Prostate gland (tissue), 2 donors: Measurements from ENCODE around the gene ANXA4.
A peak's percentile ranks its signal among the peaks of the same experiment; 100 is the strongest.

Experiments
- POLR2A ChIP-seq: fragments of 450-650 bp; IDR thresholded peaks from one replicate; pipeline ENCODE4 v1.6.1; 2016; ENCODE audit warnings: antibody characterized with exemption, mild to moderate bottlenecking
- POLR2AphosphoS5 ChIP-seq: sonication (generic); formaldehyde crosslinking; IDR thresholded peaks from one replicate; pipeline ENCODE4 v1.6.1; 2017; ENCODE audit warnings: antibody characterized with exemption
- TF ChIP-seq, protein P1 (sequence below), 4 experiments: fragments of 200-600 bp in 2 of 4; fragments of 450-650 bp in 2 of 4; sonication (generic) in 2 of 4; IDR thresholded peaks; 1 replicate in 3 of 4; 2 replicates in 1 of 4; pipeline ENCODE4 v1.5.1; 2016 to 2019; ENCODE audit warnings: antibody characterized with exemption in 4 of 4, mild to moderate bottlenecking in 2 of 4, moderate library complexity in 2 of 4

DNA sequence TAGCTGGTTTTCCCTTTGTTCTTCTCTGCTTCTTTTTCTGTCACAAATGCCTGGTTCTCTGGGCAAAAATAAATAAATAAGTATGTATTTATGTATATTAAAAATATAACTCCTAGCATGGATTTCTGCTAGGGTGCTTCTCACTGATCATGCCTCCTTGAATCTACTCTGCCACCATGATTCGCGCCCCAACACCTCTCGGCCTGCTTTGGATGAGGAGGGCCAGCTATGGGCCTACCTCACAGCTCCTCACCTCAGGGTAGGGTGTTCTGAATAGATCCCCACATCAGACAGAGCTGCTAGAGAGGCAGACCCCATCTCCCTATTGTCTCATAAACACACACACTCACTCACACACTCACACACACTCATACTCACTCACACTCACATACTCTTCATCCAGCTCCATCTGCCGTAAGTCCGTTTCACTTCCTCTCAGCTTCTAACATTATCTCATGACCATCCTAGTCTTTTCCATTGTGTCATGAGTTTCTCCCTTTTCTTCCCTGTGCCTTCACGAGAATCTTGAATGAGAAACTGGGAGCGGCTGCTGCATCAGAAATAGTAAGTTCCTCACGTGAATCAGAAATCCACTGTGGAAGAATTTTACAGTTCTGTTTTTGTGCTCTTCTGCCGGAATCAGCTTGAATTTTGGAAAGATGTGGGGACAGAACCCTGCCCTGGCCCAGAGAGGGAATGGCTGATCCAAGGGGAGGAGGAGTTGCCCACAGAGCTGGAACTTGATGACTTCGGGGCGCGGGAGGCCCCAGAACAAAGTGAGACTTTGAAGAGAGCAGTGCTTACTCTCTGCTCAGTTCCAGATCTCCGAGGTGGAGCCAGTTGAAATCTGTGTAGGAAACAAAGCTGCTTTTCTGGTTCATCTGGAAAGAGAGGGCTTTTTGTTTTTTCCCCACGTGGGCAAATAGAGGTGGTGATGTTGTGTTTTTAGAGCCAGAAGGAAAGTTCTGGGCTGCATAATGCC is 20.9 kb downstream of the ANXA4 start:
- TF ChIP-seq POLR2A: peak; percentile 28
- TF ChIP-seq, protein P1, sequence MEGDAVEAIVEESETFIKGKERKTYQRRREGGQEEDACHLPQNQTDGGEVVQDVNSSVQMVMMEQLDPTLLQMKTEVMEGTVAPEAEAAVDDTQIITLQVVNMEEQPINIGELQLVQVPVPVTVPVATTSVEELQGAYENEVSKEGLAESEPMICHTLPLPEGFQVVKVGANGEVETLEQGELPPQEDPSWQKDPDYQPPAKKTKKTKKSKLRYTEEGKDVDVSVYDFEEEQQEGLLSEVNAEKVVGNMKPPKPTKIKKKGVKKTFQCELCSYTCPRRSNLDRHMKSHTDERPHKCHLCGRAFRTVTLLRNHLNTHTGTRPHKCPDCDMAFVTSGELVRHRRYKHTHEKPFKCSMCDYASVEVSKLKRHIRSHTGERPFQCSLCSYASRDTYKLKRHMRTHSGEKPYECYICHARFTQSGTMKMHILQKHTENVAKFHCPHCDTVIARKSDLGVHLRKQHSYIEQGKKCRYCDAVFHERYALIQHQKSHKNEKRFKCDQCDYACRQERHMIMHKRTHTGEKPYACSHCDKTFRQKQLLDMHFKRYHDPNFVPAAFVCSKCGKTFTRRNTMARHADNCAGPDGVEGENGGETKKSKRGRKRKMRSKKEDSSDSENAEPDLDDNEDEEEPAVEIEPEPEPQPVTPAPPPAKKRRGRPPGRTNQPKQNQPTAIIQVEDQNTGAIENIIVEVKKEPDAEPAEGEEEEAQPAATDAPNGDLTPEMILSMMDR (IDR thresholded peaks at IDR 0.05): no peak
- TF ChIP-seq POLR2AphosphoS5: peak; percentile 93
